Mesendoderm (in vitro differentiated cells): ENCODE data around the gene SULF2.

ENCODE experiments used
- DNase-seq: peaks from one replicate; pipeline ENCODE4 v3.0.0; 2013
- H2AK5ac ChIP-seq: 2 replicates; pipeline ENCODE4 v1.6.1; 2013; ENCODE audit warnings: low read length, inconsistent platforms
- H2BK120ac ChIP-seq: 2 replicates; pipeline ENCODE4 v1.6.1; 2013; ENCODE audit warnings: low read depth, mild to moderate bottlenecking, low read length, moderate library complexity, mixed read lengths
- H2BK15ac ChIP-seq: replicated peaks from 2 replicates; pipeline ENCODE4 v1.6.1; 2013; ENCODE audit warnings: low read depth, mild to moderate bottlenecking, moderate library complexity
- H2BK5ac ChIP-seq: 2 replicates; pipeline ENCODE4 v1.6.1; 2013; ENCODE audit warnings: low read length, inconsistent platforms
- H3K18ac ChIP-seq: 2 replicates; pipeline ENCODE4 v1.6.1; 2013; ENCODE audit warnings: mild to moderate bottlenecking, low read length, mixed read lengths
- H3K23ac ChIP-seq: one replicate; pipeline ENCODE4 v1.6.1; 2013; ENCODE audit warnings: low read length
- H3K27ac ChIP-seq: 2 replicates; pipeline ENCODE4 v1.5.1; 2013; ENCODE audit warnings: low read depth, mild to moderate bottlenecking, inconsistent platforms, low read length, moderate library complexity
- H3K27me3 ChIP-seq: 2 replicates; pipeline ENCODE4 v1.6.1; 2013; ENCODE audit warnings: low read length, control low read depth, mild to moderate bottlenecking, inconsistent platforms; ENCODE audit not compliant: insufficient read depth, poor library complexity
- H3K36me3 ChIP-seq: 2 replicates; pipeline ENCODE4 v1.6.1; 2013; ENCODE audit warnings: low read length, inconsistent platforms; ENCODE audit not compliant: control insufficient read depth, insufficient read depth
- H3K4ac ChIP-seq: one replicate; pipeline ENCODE4 v1.6.1; 2013; ENCODE audit warnings: low read depth, mild to moderate bottlenecking, low read length, moderate library complexity
- H3K4me1 ChIP-seq: 2 replicates; pipeline ENCODE4 v1.6.1; 2013; ENCODE audit warnings: low read depth, low read length, inconsistent platforms; ENCODE audit not compliant: control insufficient read depth
- H3K4me2 ChIP-seq: 2 replicates; pipeline ENCODE4 v1.6.1; 2013; ENCODE audit warnings: low read length
- H3K4me3 ChIP-seq: 2 replicates; pipeline ENCODE4 v1.5.1; 2013; ENCODE audit warnings: mild to moderate bottlenecking, low read length
- H3K56ac ChIP-seq: one replicate; pipeline ENCODE4 v1.6.1; 2013; ENCODE audit warnings: low read length
- H3K79me1 ChIP-seq: 2 replicates; pipeline ENCODE4 v1.6.1; 2013; ENCODE audit warnings: low read length, inconsistent platforms
- H3K79me2 ChIP-seq: 2 replicates; pipeline ENCODE4 v1.6.1; 2013; ENCODE audit warnings: mild to moderate bottlenecking, low read length; ENCODE audit not compliant: control insufficient read depth, insufficient read depth
- H3K9ac ChIP-seq: 2 replicates; pipeline ENCODE4 v1.6.1; 2013; ENCODE audit warnings: low read length, inconsistent platforms
- H4K5ac ChIP-seq: one replicate; pipeline ENCODE4 v1.6.1; 2013; ENCODE audit warnings: low read length
- H4K8ac ChIP-seq: one replicate; pipeline ENCODE4 v1.6.1; 2013; ENCODE audit warnings: low read depth, mild to moderate bottlenecking, control low read depth, low read length, moderate library complexity
- WGBS: extraction: QIAGEN DNeasy Blood & Tissue Kit; methylation state at CpG from one replicate; pipeline ENCODE4 v1.1.7; 2013; ENCODE audit warnings: low lambda C conversion rate, missing lambda C conversion rate; ENCODE audit not compliant: insufficient coverage; ENCODE audit errors: extremely low coverage; 5-methylcytosine and 5-hydroxymethylcytosine counted together

The SULF2 gene

DNA sequence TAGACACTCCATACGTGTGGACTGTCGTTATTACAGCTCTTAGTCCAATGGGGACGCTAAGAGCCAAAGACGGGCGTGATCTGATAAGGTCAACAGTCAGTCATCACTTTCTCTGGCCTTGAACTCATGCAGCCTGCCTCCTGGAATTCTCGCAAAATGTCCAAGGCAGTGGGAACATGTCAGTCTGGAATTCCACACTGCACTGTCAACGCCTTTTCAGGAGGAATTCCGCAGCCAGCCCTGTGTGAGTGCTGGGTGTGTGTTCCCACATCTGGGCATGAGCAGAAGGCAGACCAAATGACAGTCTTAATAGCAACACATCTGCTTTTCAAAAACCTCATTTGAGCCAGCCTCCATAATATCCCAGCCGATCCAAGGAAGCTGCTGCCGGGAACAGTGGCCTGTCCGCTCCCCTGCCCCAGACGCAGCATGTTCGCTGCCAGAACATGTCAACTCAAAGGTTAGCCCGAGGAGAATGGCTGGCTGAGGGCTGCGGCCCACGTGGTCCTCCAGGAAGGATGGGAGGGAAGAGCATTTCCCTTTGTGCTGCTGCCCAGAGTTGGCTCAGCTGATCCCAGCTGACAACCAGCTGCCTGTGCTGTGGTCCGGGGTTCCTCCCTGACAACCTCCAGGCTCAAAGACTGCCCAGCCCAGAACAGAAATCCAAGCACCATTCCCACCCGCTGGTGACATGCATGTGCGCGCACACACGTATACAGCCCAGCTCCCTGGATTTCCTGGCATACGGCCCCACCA, 103.1 kb downstream of the SULF2 start:
- H2AK5ac ChIP-seq, result no peak overlapping the region
- WGBS, result no CpG with 5 or more reads among the region's 22 CpGs
- no peak overlapping the region for H2BK15ac ChIP-seq
- no peak overlapping the region for H3K4me3 ChIP-seq
- no peak overlapping the region for H3K56ac ChIP-seq
- no peak overlapping the region for H3K18ac ChIP-seq
- H3K27ac ChIP-seq, result no peak overlapping the region
- H3K4me2 ChIP-seq, result no peak overlapping the region
- H3K36me3 ChIP-seq, result no peaks in the 10 kb centered on the region
- no peak overlapping the region for H2BK5ac ChIP-seq
- no peaks in the 10 kb centered on the region for H3K79me1 ChIP-seq
- H3K23ac ChIP-seq, result no peak overlapping the region
- H3K27me3 ChIP-seq, result no peaks in the 10 kb centered on the region
- H3K4me1 ChIP-seq, result no peaks in the 10 kb centered on the region
- H2BK120ac ChIP-seq, result no peak overlapping the region
- H4K5ac ChIP-seq, result no peak overlapping the region
- no peaks in the 10 kb centered on the region for H3K79me2 ChIP-seq
- H4K8ac ChIP-seq, result no peak overlapping the region
- DNase-seq, result no peak
- H3K4ac ChIP-seq, result no peak overlapping the region
- H3K9ac ChIP-seq, result no peak overlapping the region

DNA sequence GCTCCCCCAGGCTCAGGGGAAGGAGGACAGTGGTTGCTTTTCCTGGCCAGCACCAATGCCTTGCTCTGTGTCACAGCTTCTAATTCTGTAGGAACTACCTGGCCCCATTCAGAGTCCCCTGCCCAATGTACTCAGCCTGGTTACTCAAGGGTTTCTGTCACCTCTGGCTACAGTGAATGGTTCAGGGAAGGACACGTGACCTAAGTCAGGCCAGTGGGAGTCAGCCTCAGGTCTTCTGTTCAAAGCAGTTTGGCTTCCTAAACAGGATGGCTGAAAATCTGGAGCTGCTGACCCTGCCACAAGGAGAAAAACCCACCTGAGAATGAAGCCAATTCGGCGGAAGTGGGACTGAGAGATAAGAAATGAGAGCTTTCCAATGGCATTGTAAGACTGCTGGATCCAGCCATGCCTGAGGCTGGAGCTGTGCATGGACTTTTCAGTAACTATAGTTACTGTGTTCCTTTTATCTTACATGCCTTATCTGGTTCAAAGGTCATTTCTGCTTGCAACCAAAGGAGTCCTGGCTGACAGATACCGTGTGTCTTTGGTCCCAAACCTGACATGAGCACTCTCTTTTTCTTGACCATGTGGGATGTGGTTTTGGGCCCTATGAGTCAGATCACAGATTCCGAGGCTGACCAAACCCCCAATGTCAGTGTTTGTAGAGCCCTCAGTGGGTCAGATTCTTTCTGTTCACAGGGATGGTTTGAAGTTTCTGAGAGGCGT, 104.3 kb downstream of the SULF2 start:
- H3K4me3 ChIP-seq, result no peak overlapping the region
- H2BK120ac ChIP-seq, result no peak overlapping the region
- H3K79me2 ChIP-seq, result no peaks in the 10 kb centered on the region
- no peaks in the 10 kb centered on the region for H3K36me3 ChIP-seq
- DNase-seq, result no peak
- H3K23ac ChIP-seq, result no peak overlapping the region
- H3K27me3 ChIP-seq, result no peaks in the 10 kb centered on the region
- H2BK15ac ChIP-seq, result no peak overlapping the region
- no peak overlapping the region for H2AK5ac ChIP-seq
- no peak overlapping the region for H2BK5ac ChIP-seq
- no peak overlapping the region for H3K4ac ChIP-seq
- no peak overlapping the region for H3K4me2 ChIP-seq
- no peak overlapping the region for H3K56ac ChIP-seq
- no peak overlapping the region for H3K27ac ChIP-seq
- H4K5ac ChIP-seq, result no peak overlapping the region
- no peaks in the 10 kb centered on the region for H3K79me1 ChIP-seq
- H3K9ac ChIP-seq, result no peak overlapping the region
- H3K18ac ChIP-seq, result no peak overlapping the region
- no peak overlapping the region for H4K8ac ChIP-seq
- no peaks in the 10 kb centered on the region for H3K4me1 ChIP-seq
- WGBS, result no CpG with 5 or more reads among the region's 6 CpGs

GRCh38 chr20:47679462-47679861, 105.8 kb downstream of the SULF2 start:
- no peak overlapping the region for H2BK5ac ChIP-seq
- no peak overlapping the region for H2AK5ac ChIP-seq
- no peaks in the 10 kb centered on the region for H3K4me1 ChIP-seq
- DNase-seq, result no peak
- H4K5ac ChIP-seq, result no peak overlapping the region
- no peak overlapping the region for H3K4ac ChIP-seq
- H3K56ac ChIP-seq, result no peak overlapping the region
- no peak overlapping the region for H3K18ac ChIP-seq
- no peaks in the 10 kb centered on the region for H3K36me3 ChIP-seq
- no peak overlapping the region for H3K9ac ChIP-seq
- WGBS, result no CpG with 5 or more reads among the region's 4 CpGs
- H2BK15ac ChIP-seq, result no peak overlapping the region
- H3K27me3 ChIP-seq, result no peaks in the 10 kb centered on the region
- no peak overlapping the region for H3K23ac ChIP-seq
- H3K79me1 ChIP-seq, result no peaks in the 10 kb centered on the region
- H3K4me2 ChIP-seq, result no peak overlapping the region
- no peak overlapping the region for H4K8ac ChIP-seq
- no peak overlapping the region for H2BK120ac ChIP-seq
- H3K79me2 ChIP-seq, result no peaks in the 10 kb centered on the region
- no peak overlapping the region for H3K4me3 ChIP-seq
- H3K27ac ChIP-seq, result no peak overlapping the region

GRCh38 chr20:47678536-47678935, 106.7 kb downstream of the SULF2 start:
- Histone ChIP-seq H3K36me3 (no peaks in the 10 kb centered on the region), H2BK5ac (no peak overlapping the region)

GRCh38 chr20:47677635-47678453, 107.4 kb downstream of the SULF2 start:
- no peak overlapping the region for H2AK5ac ChIP-seq
- H4K5ac ChIP-seq, result no peak overlapping the region
- H3K9ac ChIP-seq, result no peak overlapping the region
- H3K36me3 ChIP-seq, result no peaks in the 10 kb centered on the region
- H3K4me2 ChIP-seq, result no peak overlapping the region
- H3K4me1 ChIP-seq, result no peaks in the 10 kb centered on the region
- H3K23ac ChIP-seq, result no peak overlapping the region
- no peak overlapping the region for H3K4me3 ChIP-seq
- H3K27me3 ChIP-seq, result no peaks in the 10 kb centered on the region
- H2BK5ac ChIP-seq, result no peak overlapping the region
- peak; percentile 76 for DNase-seq
- H3K79me1 ChIP-seq, result no peaks in the 10 kb centered on the region
- no peak overlapping the region for H4K8ac ChIP-seq
- H3K27ac ChIP-seq, result no peak overlapping the region
- H3K18ac ChIP-seq, result no peak overlapping the region
- no peak overlapping the region for H2BK15ac ChIP-seq
- H3K56ac ChIP-seq, result no peak overlapping the region
- no peaks in the 10 kb centered on the region for H3K79me2 ChIP-seq
- no peak overlapping the region for H3K4ac ChIP-seq
- no peak overlapping the region for H2BK120ac ChIP-seq
- no CpG with 5 or more reads among the region's 15 CpGs for WGBS

More at GRCh38 chr20:47678536-47678935, 106.7 kb downstream of the SULF2 start:
- Histone ChIP-seq H3K79me1 (no peaks in the 10 kb centered on the region), H3K27me3 (no peaks in the 10 kb centered on the region), H4K5ac (no peak overlapping the region), H4K8ac (no peak overlapping the region), H3K4me1 (no peaks in the 10 kb centered on the region), H3K27ac (no peak overlapping the region), H2BK15ac (no peak overlapping the region), H3K23ac (no peak overlapping the region), H3K79me2 (no peaks in the 10 kb centered on the region), H2AK5ac (no peak overlapping the region), H3K4me2 (no peak overlapping the region), H3K4ac (no peak overlapping the region), H2BK120ac (no peak overlapping the region), H3K9ac (no peak overlapping the region), H3K56ac (no peak overlapping the region), H3K4me3 (no peak overlapping the region), H3K18ac (no peak overlapping the region)
- WGBS, result no CpG with 5 or more reads among the region's 17 CpGs
- DNase-seq, result no peak
